ENCODE data around the gene CEP126. TPM values are rescaled to one million over a fixed set of nuclear protein-coding genes. Genes with fewer than 3 reads are reported as not detected.
A peak's percentile ranks its signal among the peaks of the same experiment; 100 is the strongest.

Gene CEP126
- total and polyA plus RNA-seq, 2 of the 13 experiments (the other 11 are each of a cell fraction or from before 2014, with no cell fraction given) = 1.4 to 1.7 TPM

DNA sequence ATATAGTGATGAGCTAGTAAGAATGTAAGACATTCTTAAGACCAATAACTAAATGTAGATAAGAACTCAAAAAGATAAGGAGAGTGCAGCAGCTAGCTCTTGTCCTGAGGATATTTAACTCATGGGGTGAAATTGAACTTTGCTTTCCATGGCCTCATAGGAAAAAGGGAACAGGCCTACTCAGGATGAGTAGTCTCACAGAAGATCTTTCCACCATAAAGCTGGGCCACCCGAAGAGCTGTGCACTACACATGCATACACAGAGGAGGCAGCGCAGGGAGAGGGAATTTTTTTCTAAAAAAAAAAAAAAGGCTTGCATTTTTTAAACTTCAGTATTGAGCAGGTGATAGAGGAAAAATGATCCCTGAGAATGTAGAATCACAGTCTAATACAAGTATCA, 72.6 kb downstream of the CEP126 start (continued):
- TF ChIP-seq ZNF10 (CRISPR knock-in tag; IDR thresholded peaks at IDR 0.05; ENCODE audit: borderline replicate concordance, low read depth) (no peak), ZNF484 (CRISPR knock-in tag; IDR thresholded peaks at IDR 0.05; ENCODE audit: borderline replicate concordance, low read depth) (no peak)

DNA sequence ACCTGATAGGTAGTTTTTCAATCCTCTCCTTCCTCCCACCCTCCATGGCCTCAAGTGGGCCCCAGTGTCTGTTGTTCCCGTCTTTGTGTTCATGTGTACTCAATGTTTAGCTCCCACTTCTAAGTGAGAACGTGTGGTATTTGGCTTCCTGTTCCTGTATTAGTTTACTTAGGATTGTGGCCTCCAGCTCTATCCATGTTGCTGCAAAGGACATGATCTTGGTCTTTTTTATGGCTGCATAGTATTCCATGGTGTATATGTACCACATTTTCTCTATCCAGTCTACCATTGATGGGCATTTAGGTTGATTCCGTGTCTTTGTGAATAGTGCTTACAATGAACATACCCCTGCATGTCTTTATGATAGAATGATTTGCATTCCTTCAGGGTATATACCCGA, 78.4 kb downstream of the CEP126 start:
- Histone ChIP-seq H3K9ac (ENCODE audit: insufficient read depth, low read depth, low read length) (no peak overlapping the region), H2AFZ (ENCODE audit: low read length) (no peak overlapping the region), H3K4me3 (replicated peaks in 1 of 3; ENCODE audit: insufficient read depth in 1 of 3, low read depth in 2 of 3, low read length in 3 of 3) (no peak overlapping the region), H3K36me3 (replicated peaks in 1 of 2; ENCODE audit: control insufficient read depth in 1 of 2, insufficient read depth in 2 of 2, low read length in 2 of 2) (no peaks in the 10 kb centered on the region), H3K9me3 (ENCODE audit: low read length) (no peaks in the 10 kb centered on the region), H3K79me2 (ENCODE audit: insufficient read depth, low read length) (no peaks in the 10 kb centered on the region), H3K4me2 (ENCODE audit: low read depth, low read length) (no peak overlapping the region), H3K4me1 (ENCODE audit: insufficient read depth, low read length) (peaks cover 45% of the 10 kb centered on the region), H4K20me1 (ENCODE audit: insufficient read depth, low read length) (no peaks in the 10 kb centered on the region), H3K27ac (ENCODE audit: extremely low read length, insufficient read depth, low read length) (peak overlapping the region; percentile 70), H3K27me3 (ENCODE audit: control insufficient read depth in 1 of 2, insufficient read depth in 2 of 2, low read length in 2 of 2) (no peaks in the 10 kb centered on the region)
- in situ Hi-C loops (cut with HindIII; ENCODE audit: extremely low pct_ligation_motif_present, low pct_unique_long_range_greater_than_20kb) = no loop called here
- TF ChIP-seq HNRNPL (IDR thresholded peaks at IDR 0.05; ENCODE audit: low read depth, low read length) = no peak
- 0 out of 2 replicates have a peak, but pooled peaks have one; percentile 39 for TF ChIP-seq TCF7 (IDR thresholded peaks at IDR 0.05; ENCODE audit: low read depth)
- 0 out of 2 replicates have a peak, but pooled peaks have one; percentile 27 for TF ChIP-seq HMG20A (CRISPR knock-in tag; IDR thresholded peaks at IDR 0.05; ENCODE audit: borderline replicate concordance)
- no peak for TF ChIP-seq ZSCAN25 (CRISPR knock-in tag; IDR thresholded peaks at IDR 0.05)
- TF ChIP-seq, protein P1, sequence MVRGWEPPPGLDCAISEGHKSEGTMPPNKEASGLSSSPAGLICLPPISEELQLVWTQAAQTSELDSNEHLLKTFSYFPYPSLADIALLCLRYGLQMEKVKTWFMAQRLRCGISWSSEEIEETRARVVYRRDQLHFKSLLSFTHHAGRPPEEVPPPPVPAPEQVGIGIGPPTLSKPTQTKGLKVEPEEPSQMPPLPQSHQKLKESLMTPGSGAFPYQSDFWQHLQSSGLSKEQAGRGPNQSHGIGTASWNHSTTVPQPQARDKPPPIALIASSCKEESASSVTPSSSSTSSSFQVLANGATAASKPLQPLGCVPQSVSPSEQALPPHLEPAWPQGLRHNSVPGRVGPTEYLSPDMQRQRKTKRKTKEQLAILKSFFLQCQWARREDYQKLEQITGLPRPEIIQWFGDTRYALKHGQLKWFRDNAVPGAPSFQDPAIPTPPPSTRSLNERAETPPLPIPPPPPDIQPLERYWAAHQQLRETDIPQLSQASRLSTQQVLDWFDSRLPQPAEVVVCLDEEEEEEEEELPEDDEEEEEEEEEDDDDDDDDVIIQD (CRISPR knock-in tag; IDR thresholded peaks at IDR 0.05; ENCODE audit: low read depth) = peak; percentile 50; the same call in 1 of the 2 replicates
- TF ChIP-seq POGZ (CRISPR knock-in tag; IDR thresholded peaks at IDR 0.05) = peak; percentile 62; the same call in 1 of the 2 replicates
- TF ChIP-seq CENPT (CRISPR knock-in tag; IDR thresholded peaks at IDR 0.05; ENCODE audit: low read depth) = no peak
- TF ChIP-seq GABPB1 (CRISPR knock-in tag; IDR thresholded peaks at IDR 0.05) = no peak
- TF ChIP-seq, protein P2, sequence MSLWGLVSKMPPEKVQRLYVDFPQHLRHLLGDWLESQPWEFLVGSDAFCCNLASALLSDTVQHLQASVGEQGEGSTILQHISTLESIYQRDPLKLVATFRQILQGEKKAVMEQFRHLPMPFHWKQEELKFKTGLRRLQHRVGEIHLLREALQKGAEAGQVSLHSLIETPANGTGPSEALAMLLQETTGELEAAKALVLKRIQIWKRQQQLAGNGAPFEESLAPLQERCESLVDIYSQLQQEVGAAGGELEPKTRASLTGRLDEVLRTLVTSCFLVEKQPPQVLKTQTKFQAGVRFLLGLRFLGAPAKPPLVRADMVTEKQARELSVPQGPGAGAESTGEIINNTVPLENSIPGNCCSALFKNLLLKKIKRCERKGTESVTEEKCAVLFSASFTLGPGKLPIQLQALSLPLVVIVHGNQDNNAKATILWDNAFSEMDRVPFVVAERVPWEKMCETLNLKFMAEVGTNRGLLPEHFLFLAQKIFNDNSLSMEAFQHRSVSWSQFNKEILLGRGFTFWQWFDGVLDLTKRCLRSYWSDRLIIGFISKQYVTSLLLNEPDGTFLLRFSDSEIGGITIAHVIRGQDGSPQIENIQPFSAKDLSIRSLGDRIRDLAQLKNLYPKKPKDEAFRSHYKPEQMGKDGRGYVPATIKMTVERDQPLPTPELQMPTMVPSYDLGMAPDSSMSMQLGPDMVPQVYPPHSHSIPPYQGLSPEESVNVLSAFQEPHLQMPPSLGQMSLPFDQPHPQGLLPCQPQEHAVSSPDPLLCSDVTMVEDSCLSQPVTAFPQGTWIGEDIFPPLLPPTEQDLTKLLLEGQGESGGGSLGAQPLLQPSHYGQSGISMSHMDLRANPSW (CRISPR knock-in tag; IDR thresholded peaks at IDR 0.05; ENCODE audit: borderline replicate concordance) = 0 out of 2 replicates have a peak, but pooled peaks have one; percentile 14
- TF ChIP-seq, protein P3, sequence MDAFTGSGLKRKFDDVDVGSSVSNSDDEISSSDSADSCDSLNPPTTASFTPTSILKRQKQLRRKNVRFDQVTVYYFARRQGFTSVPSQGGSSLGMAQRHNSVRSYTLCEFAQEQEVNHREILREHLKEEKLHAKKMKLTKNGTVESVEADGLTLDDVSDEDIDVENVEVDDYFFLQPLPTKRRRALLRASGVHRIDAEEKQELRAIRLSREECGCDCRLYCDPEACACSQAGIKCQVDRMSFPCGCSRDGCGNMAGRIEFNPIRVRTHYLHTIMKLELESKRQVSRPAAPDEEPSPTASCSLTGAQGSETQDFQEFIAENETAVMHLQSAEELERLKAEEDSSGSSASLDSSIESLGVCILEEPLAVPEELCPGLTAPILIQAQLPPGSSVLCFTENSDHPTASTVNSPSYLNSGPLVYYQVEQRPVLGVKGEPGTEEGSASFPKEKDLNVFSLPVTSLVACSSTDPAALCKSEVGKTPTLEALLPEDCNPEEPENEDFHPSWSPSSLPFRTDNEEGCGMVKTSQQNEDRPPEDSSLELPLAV (CRISPR knock-in tag; conservative IDR thresholded peaks at IDR 0.05; ENCODE audit: low read depth) = no peak
- TF ChIP-seq ZNF773 (CRISPR knock-in tag; IDR thresholded peaks at IDR 0.05; ENCODE audit: borderline replicate concordance) = no peak
- peak; percentile 85; the same call in 1 of the 2 replicates for TF ChIP-seq ZNF260 (CRISPR knock-in tag; IDR thresholded peaks at IDR 0.05; ENCODE audit: borderline replicate concordance, low read depth)
- TF ChIP-seq, protein P4, sequence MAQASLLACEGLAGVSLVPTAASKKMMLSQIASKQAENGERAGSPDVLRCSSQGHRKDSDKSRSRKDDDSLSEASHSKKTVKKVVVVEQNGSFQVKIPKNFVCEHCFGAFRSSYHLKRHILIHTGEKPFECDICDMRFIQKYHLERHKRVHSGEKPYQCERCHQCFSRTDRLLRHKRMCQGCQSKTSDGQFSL (CRISPR knock-in tag; IDR thresholded peaks at IDR 0.05) = no peak
- BruUV-seq (replicated peaks) = no TSS peak
- WGBS (ENCODE audit: low lambda C conversion rate) = 82% methylated on average over 4 of the region's 4 CpGs
- ChIA-PET CTCF (ENCODE audit: low intra/inter-chr PET ratio, low total read pairs) (no interaction called here), POLR2A (interaction anchor here (1.2 kb wide), 1 partner anchor 19 kb away, joined by 4 read pairs; no protein-coding TSS in a partner anchor)
- FAIRE-seq = no peak
- intact Hi-C loops (cut with micrococcal nuclease; ENCODE audit: unreplicated experiment) = no loop called here
- ATAC-seq = no peak
- no peak for DNase-seq (ENCODE audit: low spot score)

Measured in HepG2 (cell line).